Activated B cell treated with CpG ODN at 0.5 μM for 24 hours (primary cell): Measurements from ENCODE around the gene PHC2. TPM values are rescaled to one million over a fixed set of nuclear protein-coding genes. Genes with fewer than 3 reads are reported as not detected.
"Not testable (repeated sequence)": the region's sequence is repeated elsewhere in the genome, so short reads cannot be mapped to it uniquely, and the experiment has no call there.

Experiments used
- ATAC-seq: fragments of 200-7000 bp; cut with Tn5 transposase; one replicate; pipeline ENCODE4 v1.10.0; 2021; ENCODE audit warnings: low read depth, mild to moderate bottlenecking, moderate library complexity
- CTCF ChIA-PET: fragments of 350-600 bp; sonication (Branson Sonifier 250); formaldehyde crosslinking; loops from one replicate; lab custom pipeline; 2021; ENCODE audit warnings: antibody characterized with exemption; lab: Charles Lee
- POLR2A ChIA-PET: fragments of 350-600 bp; sonication (Branson Sonifier 250); formaldehyde crosslinking; loops from one replicate; lab custom pipeline; 2021; ENCODE audit warnings: antibody characterized with exemption; lab: Charles Lee
- DNase-seq: peaks from one replicate; pipeline ENCODE4 v3.0.0; 2022
- H3K27ac Mint-ChIP-seq: one replicate; pipeline ENCODE4 v1.8.0; 2020; ENCODE audit warnings: mixed read lengths
- H3K27me3 Mint-ChIP-seq: one replicate; pipeline ENCODE4 v1.8.0; 2021; ENCODE audit warnings: mixed read lengths
- H3K36me3 Mint-ChIP-seq: one replicate; pipeline ENCODE4 v1.8.0; 2021; ENCODE audit warnings: low read depth, mixed read lengths
- H3K4me1 Mint-ChIP-seq: one replicate; pipeline ENCODE4 v1.8.0; 2021; ENCODE audit warnings: mixed read lengths
- H3K4me3 Mint-ChIP-seq: one replicate; pipeline ENCODE4 v1.8.0; 2020; ENCODE audit warnings: mild to moderate bottlenecking, mixed read lengths
- H3K9me3 Mint-ChIP-seq: one replicate; pipeline ENCODE4 v1.8.0; 2020; ENCODE audit warnings: mixed read lengths
- CTCF ChIP-seq: fragments of 200-600 bp; IDR thresholded peaks from one replicate; pipeline ENCODE4 v1.8.0; 2022; ENCODE audit warnings: antibody characterized with exemption, mild to moderate bottlenecking
- intact Hi-C: fragments of 100-400 bp; cut with micrococcal nuclease; formaldehyde crosslinking; loops from one replicate; pipeline ENCODE4 v1.15.1; 2024
- total RNA-seq: library from RNA; stranded (reverse); gene quantifications from 2 replicates; pipeline ENCODE4 v1.2.3, GENCODE V29; 2022

The PHC2 gene
- total RNA-seq, 1 donor from 2014 or later: 16.4 TPM

- ATAC-seq: no peak
- CTCF ChIA-PET: interaction anchor here (0.9 to 6.0 kb wide), 26 partner anchors 11 to 362 kb away, joined by 3 to 143 read pairs (median 4); partner anchors contain the start of gene ZSCAN20
These were observed 135.9 kb downstream of the PHC2 start for GRCh38 chr1:33295023-33295422.

GRCh38 chr1:33294071-33295010, 136.6 kb downstream of the PHC2 start:
- CTCF ChIA-PET: interaction anchor here (1.1 to 6.0 kb wide), 8 partner anchors 17 to 175 kb away, joined by 3 to 143 read pairs (median 4); partner anchors contain the start of gene ZSCAN20

More at GRCh38 chr1:33295023-33295422, 135.9 kb downstream of the PHC2 start:
- Mint-ChIP-seq H3K4me1 (no peaks in the 10 kb centered on the region), H3K27ac (no peak overlapping the region), H3K27me3 (no peaks in the 10 kb centered on the region), H3K9me3 (no peaks in the 10 kb centered on the region), H3K4me3 (no peak overlapping the region), H3K36me3 (peaks cover 42% of the 10 kb centered on the region)
- no peak for DNase-seq
- TF ChIP-seq CTCF: no peak
- POLR2A ChIA-PET: interaction anchor here (2.0 kb wide), 1 partner anchor 177 kb away, joined by 6 read pairs; the partner anchor contains the start of gene ZSCAN20
- intact Hi-C loops: loop anchor here (1.0 to 5.0 kb wide), 8 partner anchors 38 to 363 kb away; partner anchors contain the start of gene ZNF362

GRCh38 chr1:33292726-33293340, 138.1 kb downstream of the PHC2 start:
- ChIA-PET POLR2A (no interaction called here), CTCF (interaction anchor here (1.5 to 6.0 kb wide), 3 partner anchors 77 to 176 kb away, joined by 3 to 143 read pairs (median 4); partner anchors contain the start of gene ZSCAN20)
- Mint-ChIP-seq H3K9me3 (no peaks in the 10 kb centered on the region), H3K4me1 (no peaks in the 10 kb centered on the region), H3K27ac (no peak overlapping the region), H3K36me3 (peaks cover 49% of the 10 kb centered on the region), H3K4me3 (no peak overlapping the region), H3K27me3 (no peaks in the 10 kb centered on the region)
- intact Hi-C loops: no loop called here
- no peak for TF ChIP-seq CTCF
- no peak for DNase-seq
- ATAC-seq: no peak

More at GRCh38 chr1:33294071-33295010, 136.6 kb downstream of the PHC2 start:
- intact Hi-C loops: loop anchor here (1.0 to 5.0 kb wide), 8 partner anchors 37 to 362 kb away; partner anchors contain the start of gene ZNF362
- DNase-seq: no peak
- Mint-ChIP-seq H3K4me1 (no peaks in the 10 kb centered on the region), H3K27me3 (no peaks in the 10 kb centered on the region), H3K9me3 (no peaks in the 10 kb centered on the region), H3K36me3 (peaks cover 45% of the 10 kb centered on the region), H3K4me3 (no peak overlapping the region), H3K27ac (no peak overlapping the region)
- ATAC-seq: no peak
- TF ChIP-seq CTCF: no peak
- POLR2A ChIA-PET: no interaction called here

GRCh38 chr1:33290615-33291014, 140.3 kb downstream of the PHC2 start:
- intact Hi-C loops, DNase-seq, ATAC-seq, H3K27ac Mint-ChIP-seq, H3K9me3 Mint-ChIP-seq, H3K4me1 Mint-ChIP-seq, CTCF ChIA-PET, POLR2A ChIA-PET, H3K27me3 Mint-ChIP-seq, H3K4me3 Mint-ChIP-seq: not testable (repeated sequence)
- peaks cover 49% of the 10 kb centered on the region for H3K36me3 Mint-ChIP-seq

- ATAC-seq: no peak
- H3K27me3 Mint-ChIP-seq: no peaks in the 10 kb centered on the region
- no peak overlapping the region for H3K27ac Mint-ChIP-seq
- no peak overlapping the region for H3K4me3 Mint-ChIP-seq
- POLR2A ChIA-PET: no interaction called here
- intact Hi-C loops: no loop called here
- no peak for TF ChIP-seq CTCF
- DNase-seq: no peak
- no peaks in the 10 kb centered on the region for H3K9me3 Mint-ChIP-seq
- CTCF ChIA-PET: no interaction called here
- H3K36me3 Mint-ChIP-seq: peaks cover 44% of the 10 kb centered on the region
- H3K4me1 Mint-ChIP-seq: no peaks in the 10 kb centered on the region
These were observed 141.1 kb downstream of the PHC2 start for GRCh38 chr1:33289858-33290154.
